Activated CD4-positive, alpha-beta T cell treated with anti-CD3 and anti-CD28 coated beads, Interleukin-2, Interleukin-4, amounts not matched to agents 100 ng/mL and 50 ng/mL, durations not matched to agents 16 hours and 8 hours (primary cell): ENCODE measurements around the gene CACNA1D.

Experiments used
- DNase-seq: peaks from one replicate; pipeline ENCODE4 v3.0.0-alpha.2; 2020; ENCODE audit warnings: low spot score

CACNA1D gene

DNA sequence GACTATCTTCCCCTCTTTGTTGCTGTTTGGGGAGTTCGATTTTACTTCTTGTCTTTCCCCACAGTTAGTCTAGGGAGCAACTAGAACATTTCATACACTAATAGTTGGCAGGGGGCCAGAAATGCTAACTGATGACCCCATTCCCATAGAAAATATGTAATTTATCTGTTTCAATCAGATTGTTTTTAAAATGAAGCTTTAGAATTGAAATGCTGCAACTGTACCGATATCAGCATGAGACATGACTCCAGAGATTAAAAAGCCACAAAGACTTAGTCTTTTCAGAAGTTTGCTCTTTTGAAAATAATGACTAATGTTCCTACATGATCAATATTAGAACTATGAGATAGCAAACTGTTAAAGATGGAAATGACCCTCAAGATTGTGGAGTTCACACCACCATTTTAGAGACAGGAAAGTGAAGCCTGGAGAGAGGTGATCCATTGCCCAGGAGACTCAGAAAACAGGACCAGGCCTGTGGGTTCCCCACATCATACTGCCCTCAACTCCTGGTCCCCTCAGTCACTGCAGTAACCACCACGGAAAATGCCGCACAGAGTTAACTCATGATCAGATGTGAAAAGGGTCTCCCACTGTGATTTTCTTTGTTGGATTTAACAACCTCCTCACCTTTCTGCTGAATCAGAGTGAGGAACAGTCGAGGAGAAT, 221.5 kb downstream of the CACNA1D start:
- no peak for DNase-seq

DNA sequence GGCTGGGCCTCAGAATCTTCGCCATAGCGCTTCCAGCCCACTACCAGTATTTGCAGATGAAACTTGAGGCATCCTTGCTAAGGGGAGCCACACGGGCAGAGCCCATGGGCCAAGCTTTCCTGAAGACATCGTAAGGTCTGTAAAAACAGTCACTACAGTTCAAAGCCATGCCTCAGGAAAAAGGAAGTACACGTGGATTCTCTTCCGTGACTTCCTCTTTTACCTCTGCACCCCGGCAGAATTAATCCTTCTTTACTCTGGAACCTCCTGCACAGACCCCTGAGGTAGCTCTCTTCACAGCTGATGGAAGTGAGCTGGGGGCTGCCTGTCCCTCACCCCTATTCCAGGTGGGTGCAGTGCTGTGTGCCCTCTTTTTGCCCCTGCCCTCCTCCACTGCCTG, 222.6 kb downstream of the CACNA1D start:
- DNase-seq = no peak

DNA sequence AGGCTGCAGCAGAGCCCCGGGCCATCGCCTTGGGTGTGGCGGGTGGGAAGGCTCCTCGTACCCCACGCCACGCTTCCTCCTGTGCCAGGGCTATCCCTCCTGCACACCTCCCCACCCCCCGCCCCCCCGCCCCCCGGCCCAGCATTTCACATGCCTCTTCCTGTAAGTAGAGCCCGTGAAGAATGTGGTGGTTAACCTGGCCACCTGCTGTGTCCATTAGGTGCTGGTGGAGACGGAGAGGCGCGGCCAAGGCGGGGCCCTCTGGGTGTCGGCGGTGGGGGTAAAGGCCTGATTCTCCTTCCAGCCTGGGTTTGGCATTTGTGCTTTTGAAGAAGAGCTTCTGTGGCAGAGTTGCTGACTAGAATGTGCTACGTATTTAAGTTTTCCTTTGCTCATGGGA, 224.1 kb downstream of the CACNA1D start:
- no peak for DNase-seq

DNA sequence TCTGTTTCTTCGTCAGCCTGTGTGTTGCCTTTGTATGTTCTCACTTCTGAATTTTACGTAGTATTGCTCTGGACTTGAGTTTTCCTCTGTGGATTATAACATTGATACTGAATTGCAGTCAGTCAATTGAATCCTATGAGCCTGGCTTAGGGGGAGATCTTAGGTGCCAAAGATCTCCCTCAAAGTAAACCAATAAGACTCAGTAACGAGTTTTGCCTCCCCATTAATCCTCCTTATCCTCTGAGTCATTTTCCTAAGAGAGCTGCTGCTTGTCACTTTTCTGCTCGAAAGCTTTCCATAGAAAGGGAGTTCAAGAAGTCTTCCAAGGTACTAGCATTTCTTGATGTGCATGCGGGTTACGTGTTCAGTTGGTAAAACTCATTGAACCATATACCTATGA, 225.4 kb downstream of the CACNA1D start:
- no peak for DNase-seq

DNA sequence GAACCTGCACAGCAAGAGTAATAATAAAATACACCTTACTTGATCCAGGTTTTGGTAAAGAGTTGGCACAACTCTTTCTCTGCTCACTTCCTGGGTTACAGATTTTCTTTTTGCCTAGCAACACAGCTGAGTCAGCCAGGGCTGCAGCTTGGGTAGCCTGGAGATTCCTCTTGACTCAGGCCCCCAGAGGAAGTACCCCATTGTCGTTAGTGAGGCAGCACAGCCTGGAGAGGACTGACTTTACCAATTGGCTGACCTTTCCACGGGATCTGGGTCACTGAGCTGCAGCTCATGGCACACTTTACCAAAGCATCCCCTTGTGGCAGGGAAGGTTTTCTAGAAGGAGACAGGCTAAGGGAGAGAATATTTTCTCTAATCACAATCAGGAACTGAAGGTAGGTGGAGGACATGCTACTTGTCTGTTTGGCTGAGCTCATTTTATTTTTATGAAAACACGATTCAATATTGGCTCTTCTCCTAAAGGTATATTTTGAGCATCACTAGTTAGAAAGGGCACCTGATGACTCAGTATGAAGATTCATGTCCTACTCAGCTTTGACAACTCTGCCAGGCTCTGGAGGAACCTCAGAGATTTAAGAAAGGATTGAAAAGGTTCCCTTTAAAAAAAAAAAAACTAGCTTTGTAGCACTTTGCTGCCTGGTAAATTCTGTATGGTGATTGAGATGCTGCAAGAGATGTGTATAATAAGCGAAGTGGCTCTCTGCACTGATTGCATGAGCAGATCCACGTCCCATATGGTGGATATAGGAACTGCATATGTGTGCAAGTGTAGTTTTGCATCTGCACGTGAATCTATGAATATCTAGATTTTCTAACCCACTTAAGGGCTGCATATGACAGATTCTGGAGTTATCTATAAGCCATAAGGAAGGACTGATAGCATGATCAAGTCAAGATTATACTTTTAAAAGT, 227.0 kb downstream of the CACNA1D start:
- no peak for DNase-seq

DNA sequence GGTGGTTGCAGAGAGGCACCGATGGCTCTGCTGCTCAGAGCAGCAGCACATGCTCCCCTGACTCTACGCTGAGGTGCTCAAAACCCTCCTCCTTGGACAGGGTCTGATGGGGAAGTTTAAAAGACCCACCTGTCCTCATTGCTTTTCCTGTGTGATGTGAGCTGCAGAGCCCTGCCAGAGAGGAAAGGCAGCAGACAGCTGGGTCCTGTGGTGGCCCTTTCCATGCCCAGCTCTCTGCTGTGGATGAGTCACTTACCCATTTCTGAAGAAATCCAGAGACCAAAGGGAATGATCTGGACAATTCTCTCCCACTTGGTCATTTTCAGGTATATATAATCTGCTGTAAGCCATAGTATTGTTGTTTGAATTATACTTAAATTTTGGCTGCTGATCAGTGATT, 230.2 kb downstream of the CACNA1D start:
- DNase-seq = no peak

DNA sequence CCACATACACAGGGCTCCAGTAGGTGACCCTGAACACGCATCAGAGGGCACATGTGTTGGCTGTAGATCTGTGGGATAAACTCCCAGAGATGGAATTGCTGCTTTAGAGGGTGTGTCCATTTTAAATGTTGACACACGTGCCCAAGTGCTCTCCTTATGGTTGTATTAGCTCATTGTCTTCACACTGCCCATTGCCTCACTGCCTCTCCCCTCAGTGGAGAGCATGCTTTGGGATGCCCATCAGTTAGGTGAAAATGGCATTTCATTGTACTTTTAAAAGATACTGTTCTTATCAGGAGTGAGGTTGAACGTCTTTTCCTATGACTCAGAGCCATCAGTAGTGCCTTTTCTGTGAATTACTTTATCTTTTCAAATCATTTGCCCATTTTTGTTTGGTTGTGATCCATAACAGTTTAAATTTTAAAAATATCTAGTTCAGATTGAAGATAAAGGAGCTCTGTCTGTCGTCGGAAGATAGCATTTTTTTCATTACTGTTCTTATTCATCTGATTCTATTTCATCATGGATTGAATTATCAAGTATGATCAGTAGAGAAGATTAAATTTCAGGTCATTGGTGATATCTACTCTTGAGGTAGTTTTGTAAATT, 231.1 kb downstream of the CACNA1D start:
- DNase-seq = no peak

DNA sequence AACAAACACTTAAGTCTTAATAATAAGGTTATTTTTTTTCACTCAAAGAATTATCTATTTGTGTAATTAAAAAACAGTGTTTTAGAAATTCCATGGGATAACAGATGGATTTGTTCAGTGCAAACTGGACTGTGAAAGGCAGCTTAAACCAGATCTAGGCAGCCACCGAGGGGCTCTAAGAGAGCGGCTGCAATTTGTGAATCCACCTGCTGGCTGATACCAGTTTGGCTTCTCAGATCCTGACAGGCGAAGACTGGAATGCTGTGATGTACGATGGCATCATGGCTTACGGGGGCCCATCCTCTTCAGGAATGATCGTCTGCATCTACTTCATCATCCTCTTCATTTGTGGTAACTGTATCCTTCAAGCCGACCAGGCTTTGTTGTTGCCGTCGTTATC, 232.2 kb downstream of the CACNA1D start:
- DNase-seq = no peak

DNA sequence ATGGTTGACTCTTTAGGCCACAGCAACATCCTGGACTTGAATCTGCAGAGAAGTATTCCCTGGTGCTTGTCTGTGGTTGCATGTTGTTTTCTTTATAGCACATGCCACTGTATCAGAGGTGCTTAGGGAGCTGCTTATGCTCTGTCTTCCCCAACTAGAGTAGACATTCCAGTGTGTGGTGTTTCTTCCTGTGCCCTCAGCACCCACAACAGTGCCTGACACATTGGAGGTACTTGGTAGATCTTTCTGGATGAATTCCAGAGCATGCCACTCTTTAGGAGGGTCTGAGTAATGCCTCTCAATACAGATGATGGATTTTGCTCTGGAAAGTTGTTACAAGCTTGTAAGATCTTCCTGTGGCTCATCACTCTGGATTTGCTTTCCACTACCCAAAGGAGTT, 234.2 kb downstream of the CACNA1D start:
- DNase-seq = no peak

DNA sequence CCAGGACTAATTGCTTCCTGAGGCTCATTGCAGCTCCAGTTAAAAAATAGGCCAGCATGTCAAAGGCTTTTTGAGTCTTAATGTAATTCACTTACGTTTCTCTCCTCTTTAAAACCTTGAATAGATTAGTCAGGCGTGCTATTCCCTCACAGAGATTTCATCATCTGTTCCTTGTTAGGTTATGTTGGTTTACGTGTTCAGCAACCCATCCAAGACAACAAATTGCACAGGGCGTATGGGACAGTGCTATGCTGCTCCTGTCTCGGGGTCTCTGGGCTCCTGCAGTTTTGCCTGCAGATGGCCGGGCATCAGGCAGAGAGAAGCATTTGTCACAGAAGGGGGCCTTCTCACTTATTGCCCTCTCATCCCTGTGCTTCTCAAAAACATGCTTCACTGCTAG, 234.7 kb downstream of the CACNA1D start:
- no peak for DNase-seq

DNA sequence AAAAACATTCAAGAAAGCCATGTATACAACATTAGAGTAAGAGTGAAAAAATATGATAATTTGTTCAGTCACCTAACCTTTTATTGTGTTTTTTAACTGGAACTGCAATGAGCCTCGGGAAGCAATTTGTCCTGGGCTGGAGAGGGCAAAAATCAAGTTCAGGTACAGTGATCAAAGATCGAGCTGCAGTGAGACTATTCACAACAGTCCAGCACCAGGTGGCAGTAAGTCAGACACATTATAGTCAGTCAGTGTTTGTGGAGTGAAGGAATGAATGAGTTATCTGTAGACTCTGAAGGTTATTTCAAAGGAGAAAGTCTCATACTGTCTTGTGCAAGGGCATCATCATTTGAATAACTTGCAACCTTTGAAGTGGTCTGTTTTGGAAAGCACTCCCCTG, 235.2 kb downstream of the CACNA1D start:
- no peak for DNase-seq

DNA sequence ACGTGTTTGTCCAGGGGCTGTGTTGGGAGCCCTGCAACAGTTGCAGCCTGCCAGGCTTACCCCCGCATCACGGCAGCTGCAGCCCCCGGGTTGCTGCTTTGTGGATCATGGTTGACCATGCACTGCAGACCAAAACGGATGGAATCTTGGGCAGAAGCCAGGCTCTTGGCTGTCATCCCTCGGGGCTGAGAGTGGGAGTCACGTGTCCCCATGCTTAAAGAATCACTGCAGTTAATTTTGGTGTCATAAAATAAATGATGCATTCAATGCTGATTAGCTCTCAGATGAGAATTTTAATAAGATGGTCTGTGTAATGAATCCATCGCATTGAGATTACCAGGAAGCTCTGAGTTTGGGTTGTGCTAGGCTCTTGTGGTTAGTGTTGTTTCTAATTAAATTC, 236.2 kb downstream of the CACNA1D start:
- DNase-seq = no peak

DNA sequence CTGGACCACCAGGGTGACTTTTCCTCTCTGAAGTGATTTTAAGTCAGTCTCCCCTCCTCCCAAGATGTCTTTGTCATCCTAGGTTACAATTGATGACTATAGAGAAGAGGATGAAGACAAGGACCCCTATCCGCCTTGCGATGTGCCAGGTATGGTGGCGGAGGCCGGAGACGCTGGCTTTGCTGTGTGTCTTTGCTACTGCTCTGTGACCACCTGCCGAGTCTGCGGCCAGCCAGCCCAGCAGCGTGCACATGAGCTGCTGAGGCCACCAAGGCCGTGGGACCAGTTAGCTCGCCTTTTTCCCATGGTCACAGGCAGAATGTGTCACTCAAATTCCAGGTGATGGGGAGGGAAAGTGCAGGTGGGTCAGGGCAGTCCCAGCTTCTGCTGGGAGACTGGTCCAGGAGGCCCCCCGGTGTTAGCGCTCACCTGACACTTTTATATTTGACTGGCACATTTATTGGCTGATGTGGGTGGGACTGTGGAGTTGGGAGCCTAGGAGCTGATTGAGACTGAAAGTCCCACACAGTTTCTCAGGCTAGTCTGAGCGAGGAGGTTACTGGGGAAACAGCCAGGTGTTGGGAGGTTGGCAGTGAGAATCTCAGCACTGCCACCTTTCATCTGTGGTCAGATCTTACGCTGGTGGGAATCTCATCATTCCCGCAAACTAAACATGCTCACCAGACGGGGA, 237.7 kb downstream of the CACNA1D start:
- no peak for DNase-seq

DNA sequence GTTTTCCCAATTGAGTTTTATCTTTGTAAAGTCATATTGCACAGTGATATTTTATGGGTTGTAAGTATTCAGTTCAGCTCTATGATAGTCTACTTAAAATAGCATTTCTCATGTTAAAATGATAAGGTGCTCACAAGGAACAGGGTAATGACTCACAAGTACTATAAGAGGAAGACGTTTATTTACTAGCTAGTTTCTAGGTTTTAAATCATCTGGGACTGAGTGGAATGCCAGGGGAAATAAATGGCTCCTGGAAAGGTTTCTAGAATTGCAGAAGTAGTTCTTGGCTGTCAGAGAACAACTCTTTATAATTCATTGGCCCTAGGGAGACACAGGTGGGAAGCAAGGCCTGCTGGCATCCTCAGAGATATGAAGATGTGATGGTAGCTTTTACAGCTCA, 239.0 kb downstream of the CACNA1D start:
- no peak for DNase-seq

DNA sequence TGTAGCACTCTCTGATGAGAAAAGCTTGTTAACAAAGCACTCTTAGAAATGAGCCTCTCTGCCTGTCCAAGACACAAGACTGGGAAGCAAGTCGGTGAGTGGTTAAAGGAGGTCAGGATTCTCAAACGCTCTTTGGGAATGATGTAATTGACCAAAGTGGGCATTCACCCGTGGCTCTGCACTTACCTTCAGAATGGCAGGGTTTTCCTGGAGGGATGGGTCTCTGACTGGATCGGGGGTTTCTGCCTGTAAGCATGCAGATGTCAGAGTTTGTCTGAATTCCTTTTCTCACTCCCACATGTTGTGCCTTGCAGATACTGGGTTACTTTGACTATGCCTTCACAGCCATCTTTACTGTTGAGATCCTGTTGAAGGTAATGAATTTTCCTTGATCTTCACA, 245.6 kb downstream of the CACNA1D start:
- DNase-seq = no peak

DNA sequence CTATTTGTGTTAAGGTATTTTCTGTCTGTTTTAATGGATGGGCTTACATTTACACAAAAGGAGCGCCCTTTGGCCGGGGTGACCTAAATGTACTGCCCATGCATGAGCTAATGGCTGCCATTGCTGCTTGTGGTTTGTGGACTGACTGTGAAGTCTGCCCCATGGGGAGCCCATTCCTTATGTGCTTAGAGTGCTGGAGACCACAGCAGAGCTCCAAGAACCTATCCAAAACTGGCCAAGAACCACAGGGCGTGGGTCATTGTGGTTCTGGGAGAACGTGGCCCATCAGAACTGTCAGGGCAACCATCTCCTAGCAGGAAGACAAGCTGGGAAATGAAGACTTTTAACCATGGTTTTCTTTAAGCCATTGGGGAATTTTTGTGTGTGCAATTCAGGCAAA, 246.5 kb downstream of the CACNA1D start:
- no peak for DNase-seq

DNA sequence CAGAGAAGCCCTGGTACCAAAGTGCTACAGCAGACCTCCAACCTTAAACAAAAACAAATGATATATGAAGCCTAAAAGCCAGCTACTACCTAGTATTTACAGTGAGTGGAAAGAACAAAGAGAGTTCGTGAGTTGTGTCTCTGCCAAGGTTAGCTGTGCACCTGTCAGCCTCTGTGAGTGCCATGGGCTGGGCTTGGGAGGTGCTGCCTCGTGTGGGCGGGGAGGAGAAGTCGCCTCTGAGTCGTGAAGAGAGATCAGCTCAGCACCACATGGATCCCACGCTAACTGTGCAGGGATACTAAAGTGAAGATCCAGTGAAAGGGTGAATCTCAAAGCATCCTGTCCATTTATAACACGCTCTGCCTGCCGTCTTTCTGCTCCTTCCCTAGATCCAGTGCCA, 249.9 kb downstream of the CACNA1D start:
- DNase-seq = no peak

DNA sequence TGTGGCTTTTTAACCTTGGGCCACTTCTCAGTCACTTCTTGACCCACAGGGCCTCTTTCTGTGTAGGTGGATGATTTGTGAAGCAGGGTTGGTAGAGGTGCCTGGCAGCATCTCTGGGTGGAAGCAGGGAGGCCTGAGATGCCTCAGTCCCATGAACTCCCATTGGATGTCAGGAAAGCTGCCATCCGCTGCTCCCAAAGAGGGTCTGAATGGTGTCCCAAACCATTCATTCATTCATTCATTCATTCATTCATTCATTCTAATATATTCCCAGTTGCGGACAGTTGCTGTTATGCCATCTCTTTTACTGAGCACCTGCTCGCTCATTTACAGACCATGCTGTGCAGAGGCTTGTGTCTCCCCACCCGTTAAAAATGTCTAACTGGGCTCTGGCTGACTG, 253.1 kb downstream of the CACNA1D start:
- no peak for DNase-seq

DNA sequence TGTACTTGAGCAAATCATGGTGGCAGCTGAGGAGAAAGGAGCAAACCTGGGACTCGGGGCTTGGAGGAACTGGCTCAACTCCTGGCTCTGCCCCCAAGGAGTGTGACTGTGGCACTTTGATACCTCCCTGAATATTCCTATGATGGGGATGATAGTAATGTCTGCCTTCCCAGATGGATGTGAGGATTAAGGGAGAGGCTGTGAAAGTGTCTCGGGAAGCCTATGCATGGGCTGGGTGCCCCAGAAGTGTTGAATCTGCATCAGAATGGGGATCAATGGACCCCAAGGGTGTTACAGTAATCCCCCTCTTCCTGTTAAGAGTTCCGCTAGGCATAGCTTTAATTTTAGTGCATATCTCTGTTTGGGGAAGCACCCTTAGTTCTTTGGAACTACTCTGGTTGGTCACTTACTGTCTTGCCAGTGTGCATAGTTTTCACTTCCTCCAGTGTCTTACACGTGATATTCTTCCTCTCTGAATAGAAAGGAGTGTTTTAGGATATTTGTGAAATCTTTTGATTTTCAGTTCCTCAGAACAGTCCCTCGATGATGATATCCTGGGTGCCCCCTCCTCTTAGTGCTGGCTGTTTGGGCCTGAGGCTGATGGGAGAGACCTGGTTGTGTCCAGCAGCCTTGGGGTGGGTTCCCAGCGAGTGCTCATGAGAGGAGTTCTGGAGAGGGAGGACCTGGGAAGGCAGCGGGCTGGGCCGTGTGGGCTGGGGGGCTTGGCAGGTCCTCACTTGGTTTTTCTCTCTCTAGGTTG, 254.3 kb downstream of the CACNA1D start:
- no peak for DNase-seq

DNA sequence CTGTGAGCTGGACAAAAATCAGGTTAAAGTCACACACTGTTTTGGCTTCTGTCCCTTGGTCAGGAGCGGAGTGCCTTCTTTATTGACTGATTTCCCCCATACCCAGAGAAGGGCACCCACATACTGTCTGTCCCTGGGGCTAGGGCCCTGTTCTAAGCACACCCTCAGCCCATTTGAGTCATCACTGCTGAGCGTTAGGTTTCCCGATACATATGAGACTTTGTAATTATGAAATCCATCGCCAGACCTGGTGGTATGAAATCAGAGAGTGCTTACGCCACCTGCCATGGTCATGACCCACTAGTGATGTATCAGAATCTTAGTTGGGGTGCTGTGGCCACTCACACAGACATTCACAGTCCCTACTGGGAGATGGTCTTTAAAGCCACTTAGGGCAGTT, 255.0 kb downstream of the CACNA1D start:
- DNase-seq = no peak

DNA sequence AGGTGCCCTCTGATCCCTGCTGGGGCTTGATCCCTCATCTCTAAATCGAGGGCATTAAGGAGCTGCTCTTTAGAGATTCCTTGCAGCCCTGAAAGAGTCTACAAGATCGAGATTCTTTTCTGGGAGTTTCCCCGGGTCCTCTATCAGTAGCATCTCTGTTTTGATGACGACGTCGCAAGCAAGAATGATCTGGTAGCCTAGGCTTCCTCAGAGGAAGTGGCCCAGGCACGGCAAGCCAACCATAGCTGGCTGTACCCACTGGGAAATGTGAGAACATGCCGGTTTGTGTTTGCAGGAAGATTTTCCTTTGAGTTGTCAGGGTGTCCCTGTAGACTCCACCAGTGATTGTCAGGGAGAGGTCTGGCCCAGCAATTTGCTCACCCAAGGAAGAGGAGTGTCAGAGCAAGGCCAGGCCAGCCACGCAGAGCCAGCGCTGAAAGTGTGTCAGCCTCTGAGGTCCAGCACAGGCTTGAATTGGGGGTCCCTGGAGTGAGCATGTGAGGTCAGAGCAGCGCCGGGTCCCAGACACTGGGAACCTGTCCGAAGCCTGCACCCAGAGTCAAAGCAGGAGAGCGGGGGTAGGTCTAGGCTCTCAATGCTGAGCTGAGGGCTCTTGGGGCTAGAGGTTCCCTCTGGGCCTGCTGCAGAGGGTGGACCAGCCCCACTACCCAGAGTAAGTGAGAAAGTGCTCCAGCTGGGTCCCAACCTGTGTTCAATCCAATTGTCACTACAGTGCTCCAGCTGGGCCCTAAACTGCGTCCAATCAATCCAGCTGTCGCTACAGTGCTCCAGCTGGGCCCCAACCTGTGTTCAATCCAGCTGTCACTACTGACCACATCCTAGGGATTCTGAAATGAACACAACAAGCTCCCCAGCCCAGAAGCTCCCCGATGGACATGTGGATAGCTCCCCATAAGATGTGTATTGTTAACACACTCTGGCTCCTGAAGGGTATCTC, 256.1 kb downstream of the CACNA1D start:
- peak; percentile 25 for DNase-seq
